HPDE6-E6E7 (cell line): ENCODE measurements around the gene ERV3-1.
"Not testable (repeated sequence)": the region's sequence is repeated elsewhere in the genome, so short reads cannot be mapped to it uniquely, and the experiment has no call there.

Experiments used
- DNase-seq: peaks from one replicate; pipeline ENCODE4 v3.0.0; 2011; ENCODE audit warnings: missing footprints; ENCODE audit errors: extremely low spot score

The ERV3-1 gene

DNA sequence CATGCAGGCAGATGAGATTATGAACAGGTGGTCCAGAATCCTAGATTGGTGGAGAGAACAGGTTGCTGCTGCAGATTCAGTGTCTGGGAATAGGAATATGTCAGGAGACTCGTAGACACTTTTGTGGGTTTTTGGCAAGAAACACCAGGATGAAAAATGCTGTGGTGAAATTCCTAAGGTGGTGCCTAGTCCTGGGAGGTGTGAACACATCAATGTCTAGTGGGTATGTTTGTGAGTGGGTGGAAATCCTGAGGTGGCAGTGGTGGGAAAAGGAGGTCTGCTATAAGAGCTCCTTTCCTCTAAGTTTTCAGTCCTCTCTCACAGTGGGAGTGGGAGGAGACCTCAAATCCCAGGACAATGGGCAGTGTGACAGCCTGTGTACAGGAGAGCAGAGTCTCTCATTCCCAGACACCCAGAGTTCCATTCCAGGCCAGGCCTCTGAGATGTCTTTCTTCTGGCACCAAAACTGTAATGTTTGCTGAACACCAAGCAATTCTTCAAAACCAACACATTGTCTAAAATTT lies 5.1 kb downstream of the ERV3-1 start:
- DNase-seq: no peak

DNA sequence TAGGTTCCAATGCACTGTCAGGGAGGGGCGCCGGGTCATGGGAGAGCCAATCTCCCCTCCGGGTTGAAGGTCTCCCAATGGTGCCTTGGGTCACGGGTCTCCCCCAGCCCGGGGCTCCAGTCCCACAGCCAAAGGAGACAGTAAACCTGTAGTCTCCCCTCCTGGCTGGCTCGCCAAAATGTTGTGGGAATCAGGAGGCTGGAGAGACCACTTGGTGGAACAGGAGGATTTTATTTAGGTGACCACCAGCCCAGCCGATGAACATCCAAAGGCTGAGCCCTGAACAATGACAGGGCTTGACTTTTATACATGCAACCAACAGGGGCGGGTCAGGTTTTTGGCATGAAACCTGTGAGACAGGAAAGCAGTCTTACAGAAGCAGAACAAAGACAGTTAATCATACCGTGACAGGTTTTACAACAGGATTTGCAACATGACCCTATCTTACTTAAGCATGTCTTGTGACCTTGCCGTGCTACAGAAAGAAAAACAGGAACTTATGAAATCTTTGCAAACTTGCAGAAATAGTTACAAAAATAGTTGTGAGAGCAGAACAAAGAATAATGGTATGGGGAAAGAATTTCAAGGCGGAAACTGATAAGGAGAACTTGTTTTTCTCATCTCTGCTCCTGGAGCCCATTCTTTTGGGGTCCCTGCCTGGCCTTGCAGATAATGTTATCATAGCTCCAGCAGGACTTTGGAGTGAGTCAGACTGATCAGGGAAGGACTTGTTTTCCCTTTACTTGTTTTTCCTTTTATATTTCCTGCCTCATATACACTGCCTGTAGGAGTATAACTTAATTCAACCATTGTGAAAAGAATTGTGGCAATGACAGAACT lies 7.1 kb downstream of the ERV3-1 start:
- no peak for DNase-seq

DNA sequence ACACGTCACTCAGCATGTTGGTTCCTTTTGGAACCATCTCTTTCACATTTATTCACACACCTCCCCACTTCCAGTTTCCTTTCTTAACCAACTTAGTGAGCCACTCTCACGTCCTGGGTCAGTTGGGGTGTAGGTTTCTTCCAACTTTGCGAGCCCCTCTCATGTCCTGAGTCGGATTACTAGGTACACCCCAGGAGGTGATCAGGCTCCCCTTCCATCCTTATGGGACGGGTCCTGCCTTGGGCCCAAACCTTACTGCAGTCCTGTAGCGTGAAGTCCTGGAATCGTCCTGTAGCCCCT lies 7.7 kb downstream of the ERV3-1 start:
- no peak for DNase-seq

DNA sequence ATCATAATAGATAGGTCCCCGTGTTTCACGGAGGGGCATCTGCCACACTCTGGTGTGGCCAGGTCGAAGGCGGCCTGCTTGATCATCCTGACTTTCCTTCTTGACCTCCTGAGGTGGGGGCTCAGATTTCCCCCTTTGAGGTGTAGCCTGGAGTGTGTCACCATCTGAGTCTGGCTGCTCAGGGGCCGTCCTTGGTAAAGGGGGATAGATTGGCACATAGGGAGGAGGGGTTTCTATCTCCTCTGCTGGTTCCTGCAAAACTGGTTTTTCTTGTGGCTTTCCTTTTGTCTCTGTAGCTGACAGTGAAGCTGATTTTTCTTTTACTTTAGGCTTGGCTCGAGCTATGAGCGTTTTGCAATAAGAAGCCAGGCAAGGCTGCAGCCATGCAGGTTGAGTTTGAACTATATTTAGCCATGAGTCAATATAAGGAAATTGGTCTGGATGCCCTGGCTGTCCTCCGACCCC lies 8.5 kb downstream of the ERV3-1 start:
- DNase-seq: peak; percentile 66

DNA sequence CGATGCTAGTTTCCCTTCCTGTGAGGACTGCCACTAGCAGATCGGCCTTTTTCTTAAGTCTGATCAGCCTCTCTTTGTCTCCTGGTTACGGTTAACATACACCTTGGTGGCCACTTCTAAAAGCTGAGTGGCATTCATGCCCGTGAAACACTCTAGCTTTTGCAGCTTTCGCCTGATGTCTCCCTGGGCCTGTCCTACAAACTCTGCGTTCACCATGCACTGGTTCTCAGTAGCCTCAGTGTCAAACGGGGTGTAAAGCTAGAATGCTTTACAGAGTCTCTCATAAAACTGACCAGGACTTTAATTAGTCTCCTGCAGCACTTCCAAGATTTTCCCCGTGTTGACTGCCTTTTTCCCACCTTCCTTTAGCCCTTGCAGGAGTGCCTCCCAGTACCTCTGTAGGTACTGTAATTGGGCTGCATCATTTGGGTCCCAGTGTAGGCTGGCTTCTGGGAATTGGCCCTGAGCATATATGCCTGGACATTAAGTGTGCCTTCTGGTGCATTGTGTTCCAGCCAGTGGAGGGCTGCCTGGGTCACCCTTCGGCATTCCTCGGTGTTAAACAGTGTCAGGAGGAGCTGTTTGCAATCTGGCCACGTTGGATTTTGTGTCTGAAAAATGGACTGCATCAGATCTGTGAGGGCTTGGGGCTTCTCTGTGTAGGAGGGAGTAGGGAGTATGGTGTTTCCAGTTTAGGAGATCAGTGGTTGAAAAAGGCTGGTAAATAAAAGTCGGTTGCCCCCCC lies 9.2 kb downstream of the ERV3-1 start:
- DNase-seq: no peak

DNA sequence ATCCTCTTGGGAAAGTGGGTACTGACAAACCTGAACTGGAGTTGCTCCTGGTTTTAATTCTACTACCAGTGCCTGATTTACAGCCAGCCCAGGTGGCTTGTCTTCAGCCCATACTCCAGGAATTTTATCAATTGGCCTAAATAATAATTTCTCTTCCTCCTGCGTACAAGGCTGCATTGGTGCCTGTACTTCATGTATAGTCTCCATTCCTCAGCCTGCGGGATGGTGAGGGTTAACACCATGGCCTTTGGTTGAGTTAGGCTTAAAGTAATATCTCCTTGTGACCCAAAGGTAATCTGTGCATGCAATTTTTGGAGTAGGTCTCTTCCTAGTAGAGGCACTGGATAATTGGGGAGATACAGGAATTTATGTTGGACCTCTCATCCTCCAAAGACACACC lies 10.2 kb downstream of the ERV3-1 start:
- DNase-seq: no peak

DNA sequence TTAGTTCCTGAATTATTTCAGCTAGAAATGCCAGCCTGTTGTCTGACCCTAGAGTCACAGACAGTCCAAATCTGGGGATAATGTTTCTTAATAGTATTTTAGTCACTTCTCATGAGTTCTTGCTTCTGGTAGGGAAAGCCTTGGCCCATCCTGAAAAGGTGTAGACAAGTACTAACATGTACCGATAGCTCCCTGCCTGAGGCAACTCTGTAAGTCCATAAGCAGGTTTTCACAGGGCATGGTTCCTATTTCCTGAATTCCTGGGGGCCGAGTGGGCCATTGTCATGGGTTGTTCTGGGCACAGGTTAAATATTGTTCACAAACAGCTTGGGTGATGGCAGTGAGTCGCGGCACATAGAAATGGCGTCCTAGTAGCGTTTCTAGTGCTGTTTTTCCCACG lies 12.6 kb downstream of the ERV3-1 start:
- no peak for DNase-seq

DNA sequence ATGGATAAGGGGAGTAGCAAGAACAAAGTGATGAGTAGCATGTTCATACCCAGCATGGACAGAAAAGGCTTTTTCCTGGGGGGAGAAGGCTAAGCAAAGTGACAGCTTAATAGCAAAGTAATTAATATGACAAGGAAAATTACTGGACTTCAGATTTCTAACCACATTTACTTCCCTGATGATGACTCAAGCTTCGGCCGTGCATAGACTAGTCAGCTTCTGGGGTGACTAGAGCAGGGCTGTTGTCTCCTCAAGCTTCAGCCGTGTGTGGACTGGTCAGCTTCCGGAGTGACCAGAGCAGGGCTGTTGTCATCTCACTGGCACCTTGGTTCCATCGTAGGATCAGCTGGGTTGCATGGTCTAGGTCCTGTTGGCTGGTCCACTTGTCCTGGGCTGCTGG lies 13.5 kb downstream of the ERV3-1 start:
- no peak for DNase-seq

DNA sequence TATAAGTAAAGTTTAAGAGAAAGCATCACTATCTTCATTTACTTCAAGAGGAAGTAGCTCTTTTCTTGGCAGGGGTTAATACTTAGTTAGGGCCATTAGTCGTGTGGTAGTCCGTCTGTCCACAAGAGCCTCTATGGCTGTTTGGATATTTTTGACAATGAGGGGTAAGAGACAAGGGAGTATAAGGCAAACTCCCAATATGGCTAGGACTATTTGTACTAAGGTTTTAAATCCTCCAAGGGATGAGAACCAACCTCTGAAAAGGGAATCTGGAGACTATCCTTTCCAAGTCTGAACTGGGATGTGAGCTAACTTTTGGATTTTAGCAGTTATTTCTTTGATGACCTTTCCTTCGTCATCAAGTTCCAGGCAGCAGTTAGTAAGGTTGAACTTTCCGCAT lies 15.6 kb downstream of the ERV3-1 start, which contains the start of gene ZNF117:
TSS of gene ZNF117 (minus strand) at position 101 of the 400 bp plus-strand sequence.
- DNase-seq: no peak

DNA sequence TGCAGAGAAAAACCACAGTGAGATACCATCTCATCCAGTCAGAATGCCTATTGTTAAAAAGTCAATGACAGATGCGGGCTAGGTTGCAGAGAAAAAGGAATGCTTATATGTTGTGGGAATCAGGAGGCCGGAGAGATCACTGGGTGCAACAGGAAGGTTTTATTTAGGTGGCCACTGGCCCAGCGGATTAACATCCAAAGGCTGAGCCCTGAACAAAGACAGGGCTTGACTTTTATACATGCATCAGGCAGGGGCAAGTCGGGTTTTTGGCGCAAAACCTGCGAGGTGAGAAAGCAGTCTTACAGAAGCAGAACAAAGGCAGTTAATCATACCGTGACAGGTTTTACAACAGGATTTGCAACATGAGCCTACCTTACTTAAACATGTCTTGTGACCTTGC lies 16.3 kb downstream of the ERV3-1 start:
- DNase-seq: no peak

DNA sequence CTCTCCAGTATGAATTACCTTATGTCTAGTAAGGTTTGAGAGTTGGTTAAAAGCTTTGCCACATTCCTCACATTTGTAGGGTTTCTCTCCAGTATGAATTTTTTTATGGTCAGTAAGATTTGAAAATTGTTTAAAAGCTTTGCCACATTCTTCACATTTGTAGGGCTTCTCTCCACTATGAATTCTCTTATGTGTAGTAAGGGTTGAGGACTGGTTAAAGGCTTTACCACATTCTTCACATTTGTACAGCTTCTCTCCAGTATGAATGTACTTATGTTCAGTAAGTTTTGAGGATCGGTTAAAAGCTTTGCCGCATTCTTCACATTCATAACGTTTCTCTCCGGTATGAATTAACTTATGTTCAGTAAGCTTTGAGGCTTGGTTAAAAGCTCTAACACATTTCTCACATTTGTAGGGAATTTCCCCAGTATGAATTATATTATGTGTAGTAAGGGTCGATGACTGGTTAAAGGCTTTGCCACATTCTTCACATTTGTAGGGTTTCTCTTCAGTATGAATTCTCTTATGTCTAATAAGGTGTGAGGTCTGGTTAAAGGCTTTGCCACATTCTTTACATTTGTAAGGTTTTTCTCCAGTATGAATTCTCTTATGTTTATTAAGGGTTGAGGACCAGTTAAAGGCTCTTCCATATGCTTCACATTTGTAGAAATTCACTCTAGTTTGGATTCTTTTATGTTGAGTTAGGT lies 27.8 kb downstream of the ERV3-1 start:
- no peak for DNase-seq

DNA sequence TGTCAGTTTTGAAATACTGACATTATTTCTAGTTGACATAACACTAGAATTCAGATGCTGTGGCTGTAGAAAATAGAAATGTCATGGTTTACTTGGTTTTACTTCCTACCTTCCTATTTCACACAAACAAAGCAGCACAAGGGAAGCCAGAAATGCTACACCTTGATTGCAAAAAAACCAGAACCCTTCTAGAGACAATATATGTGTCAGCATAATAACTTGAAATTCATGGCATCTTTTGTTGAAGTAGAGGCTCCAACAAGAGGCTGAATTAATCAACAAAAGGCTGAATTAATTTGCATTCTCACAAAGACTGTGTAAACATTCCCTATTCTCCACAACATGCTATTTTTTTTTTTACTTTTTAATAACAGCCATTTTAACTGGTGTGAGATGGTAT lies 40.9 kb downstream of the ERV3-1 start:
- no peak for DNase-seq

DNA sequence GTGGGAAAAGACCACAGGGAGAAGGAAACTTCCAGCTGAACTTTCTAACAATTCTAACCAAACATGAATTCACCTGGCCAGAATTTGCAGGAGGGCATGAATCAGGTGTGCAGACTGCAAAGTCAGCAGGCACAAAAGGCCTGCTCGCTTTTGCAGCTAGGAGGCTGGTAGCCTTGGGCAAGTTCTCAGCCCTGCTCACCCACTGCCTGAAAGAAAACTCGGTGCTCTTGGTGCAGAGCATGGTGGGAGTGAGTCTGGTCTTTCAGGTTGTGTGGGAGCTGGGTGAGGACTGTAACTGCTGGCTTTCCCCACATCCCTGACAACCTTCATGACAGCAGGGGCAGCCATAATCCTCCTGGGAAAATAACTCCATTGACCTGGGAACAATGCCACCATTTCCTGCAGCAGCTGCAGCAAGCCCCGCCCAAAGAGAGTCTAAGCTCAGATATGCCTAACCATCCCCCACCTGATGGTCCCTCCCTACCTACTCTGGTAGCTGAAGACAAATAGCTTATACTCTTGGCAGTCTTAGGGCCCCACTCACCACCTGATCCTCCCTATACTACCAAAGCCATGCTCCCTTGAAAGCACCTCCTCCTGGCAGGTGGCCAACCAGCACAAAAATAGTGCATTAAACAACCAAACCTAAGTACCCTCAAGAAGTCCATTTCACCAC lies 47.3 kb downstream of the ERV3-1 start:
- no peak for DNase-seq

DNA sequence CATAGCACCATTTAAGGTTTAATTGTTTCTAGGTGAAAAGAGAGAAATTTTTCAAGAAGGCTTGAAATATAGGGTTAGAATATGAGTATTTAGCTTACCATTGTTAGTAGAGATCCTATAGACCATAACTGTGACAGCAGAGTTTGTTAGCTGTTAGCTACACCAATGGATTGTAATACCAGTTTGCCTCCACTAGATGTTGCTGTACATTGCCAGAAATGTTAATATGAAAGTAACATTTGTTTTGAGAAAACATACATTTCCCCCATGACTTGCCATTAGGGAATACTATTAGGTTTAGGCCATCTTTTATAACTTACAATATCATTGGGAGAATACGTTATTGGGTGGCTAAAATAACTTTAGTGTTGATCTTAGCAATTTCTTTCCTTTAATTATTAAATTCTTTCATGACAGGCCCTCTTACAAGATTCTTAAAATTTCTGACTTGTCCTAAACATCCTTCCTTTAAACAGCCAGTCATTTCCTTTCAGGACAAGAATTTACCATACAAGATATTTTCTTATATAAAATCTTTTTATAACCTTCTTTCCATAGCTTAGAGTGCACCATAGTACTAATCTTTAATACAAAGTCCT lies 55.1 kb downstream of the ERV3-1 start:
- DNase-seq: peak; percentile 26

DNA sequence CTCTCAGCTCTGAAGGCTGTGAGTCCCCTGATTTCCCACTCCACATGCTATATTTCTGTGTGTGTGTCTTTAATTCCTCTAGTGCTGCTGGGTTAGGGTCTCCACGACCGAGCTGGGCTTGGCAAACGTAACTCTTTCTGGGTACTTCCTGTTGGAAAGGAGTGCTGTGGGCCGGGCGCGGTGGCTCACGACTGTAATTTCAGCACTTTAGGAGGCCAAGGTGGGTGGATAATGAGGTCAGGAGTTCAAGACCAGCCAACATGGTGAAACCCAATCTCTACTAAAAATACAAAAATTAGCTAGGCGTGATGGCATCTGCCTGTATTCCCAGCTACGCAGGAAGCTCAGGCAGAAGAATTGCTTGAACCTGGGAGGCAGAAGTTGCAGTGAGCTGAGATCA lies 55.8 kb downstream of the ERV3-1 start:
- DNase-seq: not testable (repeated sequence)

DNA sequence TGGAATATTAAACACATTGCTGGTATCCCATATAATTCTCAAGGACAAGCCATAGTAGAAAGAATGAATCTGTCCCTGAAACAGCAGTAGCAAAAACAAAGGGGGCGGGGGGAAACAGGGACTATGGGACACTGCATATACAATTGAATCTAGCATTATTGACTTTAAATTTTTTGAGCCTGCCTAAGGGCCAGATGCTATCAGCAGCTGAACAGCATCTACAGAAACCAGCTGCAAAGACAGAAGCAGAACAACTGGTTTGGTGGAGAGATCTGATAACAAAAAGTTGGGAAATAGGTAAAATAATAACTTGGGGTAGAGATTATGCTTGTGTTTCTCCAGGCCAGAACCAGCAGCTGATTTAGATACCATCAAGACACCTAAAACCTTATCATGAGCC lies 57.7 kb downstream of the ERV3-1 start:
- DNase-seq: not testable (repeated sequence)

DNA sequence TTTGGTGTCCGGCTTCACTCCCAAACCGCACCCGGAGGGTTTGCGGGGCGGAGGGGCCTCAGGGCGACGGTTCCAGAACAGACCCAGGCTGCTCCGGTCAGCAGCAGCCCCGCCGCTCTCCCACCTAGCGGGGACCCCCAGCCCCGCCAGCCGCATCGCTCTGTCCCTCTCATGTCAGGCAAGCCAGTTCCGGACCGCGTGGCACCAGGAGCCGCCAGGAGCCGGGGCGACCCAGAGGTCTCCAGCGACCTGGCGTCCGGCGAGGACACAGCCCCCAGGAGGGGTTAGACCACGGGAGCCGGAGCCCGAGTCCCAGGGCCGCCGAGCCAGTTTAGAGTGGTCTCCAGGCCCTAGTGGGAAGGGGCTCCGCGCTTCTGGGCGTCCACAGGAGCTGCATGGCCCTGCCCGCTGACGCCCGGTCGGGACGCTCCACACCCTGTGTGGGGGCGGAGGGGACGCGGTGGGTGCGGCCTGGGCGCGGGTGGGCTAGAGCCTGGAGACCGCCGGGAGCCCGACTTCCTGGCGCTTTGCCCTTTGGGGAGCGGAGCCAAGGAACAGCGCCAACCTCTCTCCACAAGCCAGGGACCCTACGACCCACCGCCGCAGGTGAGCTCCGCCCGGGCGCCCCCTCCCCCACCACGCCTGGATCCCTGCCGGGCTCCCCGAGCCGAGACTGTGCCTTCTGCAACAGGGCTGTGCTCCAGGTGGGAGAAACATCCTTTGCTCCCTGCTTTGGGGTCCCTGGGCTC lies 59.1 kb downstream of the ERV3-1 start:
- DNase-seq: no peak

DNA sequence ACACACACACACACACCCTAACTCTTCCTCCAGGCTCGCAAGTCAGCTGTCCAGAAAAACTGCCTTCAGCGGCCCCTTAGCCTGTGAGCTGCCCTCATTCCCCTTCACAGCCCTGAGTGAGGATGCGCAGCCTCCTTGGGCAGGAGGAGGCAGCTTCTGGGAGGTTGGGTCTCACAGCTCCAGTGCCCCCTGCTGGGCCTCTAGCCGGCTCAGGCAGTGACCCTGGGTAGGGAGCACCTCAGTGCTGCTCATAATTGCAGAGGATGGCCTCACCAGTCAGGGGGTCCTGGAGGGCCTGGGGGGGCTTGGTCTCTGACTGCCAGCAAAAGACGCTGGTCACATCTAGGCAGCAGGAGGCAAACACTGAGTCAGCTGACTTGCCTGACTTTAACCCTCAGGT lies 59.7 kb downstream of the ERV3-1 start:
- DNase-seq: no peak

DNA sequence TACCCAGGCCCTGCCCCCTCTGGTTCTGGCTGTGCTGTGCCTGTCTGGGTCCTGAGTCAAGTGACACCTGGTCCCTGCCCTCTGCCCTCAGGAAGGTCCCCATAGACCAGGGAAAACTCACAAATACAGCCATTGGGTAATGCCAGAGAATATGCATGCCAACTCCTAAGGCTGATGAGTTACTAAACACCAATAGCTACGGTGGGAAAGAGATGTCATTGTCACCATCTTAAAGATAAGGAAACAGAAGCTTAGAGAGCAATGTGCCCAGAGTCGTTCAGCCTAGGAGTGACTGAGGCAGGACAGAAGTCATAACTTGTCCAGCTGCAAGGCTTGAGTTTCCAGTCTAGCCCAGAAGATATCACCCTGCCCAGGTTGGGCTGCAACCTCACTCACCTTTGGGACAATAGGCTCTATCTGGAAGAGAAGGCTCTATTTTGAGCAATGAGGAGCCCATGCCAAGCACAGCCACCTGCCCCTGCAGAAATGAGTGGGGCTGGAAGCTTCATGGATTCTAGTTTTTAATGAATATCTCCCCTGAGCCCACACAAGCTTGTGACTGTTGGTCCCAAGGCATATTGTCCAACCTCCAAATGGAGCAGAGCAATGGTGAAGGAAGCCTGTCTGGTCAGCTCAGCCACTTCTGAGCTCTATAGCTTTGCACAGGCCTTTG lies 60.8 kb downstream of the ERV3-1 start:
- DNase-seq: no peak
